ENCODE results near the gene LRCH3. TPM values are rescaled to one million over a fixed set of nuclear protein-coding genes. Genes with fewer than 3 reads are reported as not detected.

Gene LRCH3
- total RNA-seq, 1 experiment from 2014 or later = 71.8 TPM

- Histone ChIP-seq H3K36me3 (ENCODE audit: insufficient read depth, low read length, poor library complexity, severe bottlenecking) (no peaks in the 10 kb centered on the region), H3K9me3 (ENCODE audit: low read depth, low read length, poor library complexity, severe bottlenecking) (no peaks in the 10 kb centered on the region), H3K4me1 (ENCODE audit: insufficient read depth, low read length, poor library complexity, severe bottlenecking) (no peaks in the 10 kb centered on the region), H3K27me3 (replicated peaks; ENCODE audit: insufficient read depth, low read depth, low read length, poor library complexity) (no peaks in the 10 kb centered on the region), H3K27ac (ENCODE audit: low read depth, low read length, poor library complexity, severe bottlenecking) (peak overlapping the region; percentile 26), H3K4me3 (ENCODE audit: low read depth, low read length, poor library complexity, severe bottlenecking) (no peak overlapping the region)
- no TSS peak for BruUV-seq (replicated peaks)
- DNase-seq (ENCODE audit: low spot score) = no peak
- ChIA-PET CTCF (no interaction called here), POLR2A (ENCODE audit: low non-redundant PET) (no interaction called here)
- intact Hi-C loops (cut with micrococcal nuclease; ENCODE audit: unreplicated experiment) = no loop called here
- no peak for TF ChIP-seq EZH2 (IDR thresholded peaks at IDR 0.05; ENCODE audit: borderline replicate concordance, low read depth, low read length, poor library complexity, severe bottlenecking)
- no peak for TF ChIP-seq CTCF (conservative IDR thresholded peaks at IDR 0.05; ENCODE audit: low read depth, low read length)
Measured at GRCh38 chr3:197746801-197747237, 44.2 kb upstream of the LRCH3 start.

DNA sequence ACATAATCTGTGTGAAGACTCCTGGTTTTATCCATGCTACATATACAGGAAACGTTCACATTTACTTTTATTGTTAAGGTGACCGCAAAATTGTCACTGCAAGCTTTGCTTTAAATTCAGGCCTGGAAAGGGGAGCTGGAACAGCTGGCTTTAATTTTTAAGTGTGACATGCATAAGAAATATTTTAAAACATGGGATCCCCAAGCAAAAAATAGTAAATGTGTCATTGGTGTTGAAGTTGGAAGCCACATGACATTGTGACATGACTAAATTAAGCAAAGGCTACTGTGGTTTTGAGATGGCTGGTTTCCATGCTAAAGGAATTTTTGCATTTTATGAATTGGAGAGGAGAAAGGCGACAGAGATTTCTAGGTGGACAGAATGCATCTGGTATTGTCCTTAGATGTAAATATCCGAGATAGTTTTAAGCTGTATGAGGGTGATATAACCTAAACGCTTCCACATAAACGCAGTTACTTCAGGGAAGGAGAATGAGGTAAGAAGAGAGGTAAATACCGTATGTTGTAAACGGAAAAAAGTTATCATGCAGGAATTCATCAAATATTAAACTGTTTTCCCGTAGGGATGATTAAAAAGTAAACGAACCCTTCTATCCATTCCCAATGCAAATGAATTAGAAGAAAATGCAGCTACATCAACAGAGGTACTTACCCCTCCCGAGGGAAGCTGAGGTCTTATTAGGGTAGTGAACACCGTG is 42.3 kb upstream of the LRCH3 start:
- ChIA-PET POLR2A (ENCODE audit: low non-redundant PET) (no interaction called here), CTCF (interaction anchor here (0.5 kb wide), 1 partner anchor 79 kb away, joined by 5 read pairs; no protein-coding TSS in a partner anchor)
- intact Hi-C loops (cut with micrococcal nuclease; ENCODE audit: unreplicated experiment) = no loop called here
- H3K4me3 ChIP-seq (ENCODE audit: low read depth, low read length, poor library complexity, severe bottlenecking) = peak overlapping the region; percentile 86
- TF ChIP-seq EZH2 (IDR thresholded peaks at IDR 0.05; ENCODE audit: borderline replicate concordance, low read depth, low read length, poor library complexity, severe bottlenecking) (no peak), CTCF (conservative IDR thresholded peaks at IDR 0.05; ENCODE audit: low read depth, low read length) (no peak)
- no peaks in the 10 kb centered on the region for H3K4me1 ChIP-seq (ENCODE audit: insufficient read depth, low read length, poor library complexity, severe bottlenecking)
- H3K9me3 ChIP-seq (ENCODE audit: low read depth, low read length, poor library complexity, severe bottlenecking) = no peaks in the 10 kb centered on the region
- DNase-seq (ENCODE audit: low spot score) = peak; percentile 73
- H3K27me3 ChIP-seq (replicated peaks; ENCODE audit: insufficient read depth, low read depth, low read length, poor library complexity) = no peaks in the 10 kb centered on the region
- BruUV-seq (replicated peaks) = TSS peak; percentile 57
- H3K27ac ChIP-seq (ENCODE audit: low read depth, low read length, poor library complexity, severe bottlenecking) = peak overlapping the region; percentile 87
- H3K36me3 ChIP-seq (ENCODE audit: insufficient read depth, low read length, poor library complexity, severe bottlenecking) = no peaks in the 10 kb centered on the region

DNA sequence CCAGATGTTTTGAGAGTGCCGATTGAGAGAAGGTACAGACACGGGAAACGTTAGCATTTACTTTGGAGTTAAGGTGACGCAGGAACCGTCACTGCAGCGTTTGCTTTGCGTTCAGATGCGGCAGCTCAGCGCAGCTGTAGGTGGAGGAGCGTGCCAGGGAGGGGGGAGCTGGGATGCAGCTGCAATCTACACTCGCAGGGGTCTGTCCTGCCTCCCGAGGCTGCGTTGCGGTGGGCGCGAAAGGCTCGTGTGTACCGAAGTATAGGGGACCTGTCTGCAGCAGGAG is 41.8 kb upstream of the LRCH3 start:
- POLR2A ChIA-PET (ENCODE audit: low non-redundant PET) = no interaction called here
- intact Hi-C loops (cut with micrococcal nuclease; ENCODE audit: unreplicated experiment) = no loop called here
- no peaks in the 10 kb centered on the region for H3K36me3 ChIP-seq (ENCODE audit: insufficient read depth, low read length, poor library complexity, severe bottlenecking)
- BruUV-seq (replicated peaks) = no TSS peak
- DNase-seq (ENCODE audit: low spot score) = no peak
- H3K27ac ChIP-seq (ENCODE audit: low read depth, low read length, poor library complexity, severe bottlenecking) = peak overlapping the region; percentile 87
- no peaks in the 10 kb centered on the region for H3K27me3 ChIP-seq (replicated peaks; ENCODE audit: insufficient read depth, low read depth, low read length, poor library complexity)
- CTCF ChIA-PET = interaction anchor here (0.5 kb wide), 1 partner anchor 79 kb away, joined by 5 read pairs; no protein-coding TSS in a partner anchor
- H3K9me3 ChIP-seq (ENCODE audit: low read depth, low read length, poor library complexity, severe bottlenecking) = no peaks in the 10 kb centered on the region
- TF ChIP-seq EZH2 (IDR thresholded peaks at IDR 0.05; ENCODE audit: borderline replicate concordance, low read depth, low read length, poor library complexity, severe bottlenecking) = no peak
- no peaks in the 10 kb centered on the region for H3K4me1 ChIP-seq (ENCODE audit: insufficient read depth, low read length, poor library complexity, severe bottlenecking)
- peak overlapping the region; percentile 86 for H3K4me3 ChIP-seq (ENCODE audit: low read depth, low read length, poor library complexity, severe bottlenecking)

Data from A673 (cell line).